WTC11 (cell line): ENCODE results near the gene FGF22. TPM values are rescaled to one million over a fixed set of nuclear protein-coding genes. Genes with fewer than 3 reads are reported as not detected.
A peak's percentile ranks its signal among the peaks of the same experiment; 100 is the strongest.

ENCODE experiments used
- ATAC-seq: fragments of 200-7000 bp; cut with Tn5 transposase; 2 replicates; pipeline ENCODE4 v1.10.0; 2021; ENCODE audit warnings: mild to moderate bottlenecking, moderate library complexity
- CTCF ChIA-PET: fragments of 300-600 bp; sonication (Branson Sonifier 250); formaldehyde crosslinking; loops from one replicate; lab custom pipeline; 2021; ENCODE audit warnings: antibody characterized with exemption; lab: Charles Lee
- POLR2A ChIA-PET: fragments of 350-600 bp; sonication (Branson Sonifier 250); formaldehyde crosslinking; loops from one replicate; lab custom pipeline; 2021; ENCODE audit warnings: antibody characterized with exemption; lab: Charles Lee
- DNase-seq: peaks from one replicate; pipeline ENCODE4 v3.0.0; 2021; ENCODE audit warnings: low spot score
- H3K27ac Mint-ChIP-seq: 2 replicates; pipeline ENCODE4 v1.8.0; 2021; ENCODE audit warnings: mixed read lengths
- H3K27me3 Mint-ChIP-seq: 2 replicates; pipeline ENCODE4 v1.8.0; 2021; ENCODE audit warnings: low read depth, mild to moderate bottlenecking, moderate library complexity, mixed read lengths
- H3K36me3 Mint-ChIP-seq: 2 replicates; pipeline ENCODE4 v1.8.0; 2021; ENCODE audit warnings: mixed read lengths
- H3K4me1 Mint-ChIP-seq: 2 replicates; pipeline ENCODE4 v1.8.0; 2022; ENCODE audit warnings: mixed read lengths
- H3K4me3 Mint-ChIP-seq: 2 replicates; pipeline ENCODE4 v1.8.0; 2021; ENCODE audit warnings: mild to moderate bottlenecking, moderate library complexity, mixed read lengths
- H3K9me3 Mint-ChIP-seq: 2 replicates; pipeline ENCODE4 v1.8.0; 2021; ENCODE audit warnings: mixed read lengths
- ARID4B ChIP-seq: sonication (generic); formaldehyde crosslinking; IDR thresholded peaks from 2 replicates; pipeline ENCODE4 v1.8.0; 2023; ENCODE audit warnings: missing genetic modification reagents, mild to moderate bottlenecking, borderline replicate concordance
- CREB1 ChIP-seq: sonication (generic); formaldehyde crosslinking; IDR thresholded peaks from 2 replicates; pipeline ENCODE4 v1.8.0; 2023; ENCODE audit warnings: mild to moderate bottlenecking, missing genetic modification reagents
- CREM ChIP-seq: sonication (generic); formaldehyde crosslinking; IDR thresholded peaks from 2 replicates; pipeline ENCODE4 v1.8.1; 2022; ENCODE audit warnings: mild to moderate bottlenecking, missing genetic modification reagents, moderate library complexity
- E2F1 ChIP-seq: sonication (generic); formaldehyde crosslinking; IDR thresholded peaks from 2 replicates; pipeline ENCODE4 v1.8.0; 2022; ENCODE audit warnings: mild to moderate bottlenecking, missing genetic modification reagents
- E2F4 ChIP-seq: sonication (generic); formaldehyde crosslinking; IDR thresholded peaks from 2 replicates; pipeline ENCODE4 v1.8.1; 2022; ENCODE audit warnings: low read depth, mild to moderate bottlenecking, moderate library complexity, missing genetic modification reagents, borderline replicate concordance
- EMX1 ChIP-seq: fragments of 250-450 bp; sonication (Bioruptor Pico); IDR thresholded peaks from 2 replicates; pipeline ENCODE4 v1.8.0; 2021; ENCODE audit warnings: mild to moderate bottlenecking
- GTF2I ChIP-seq: fragments of 250-450 bp; sonication (Bioruptor Pico); conservative IDR thresholded peaks from 2 replicates; pipeline ENCODE4 v1.4.0; 2021; ENCODE audit warnings: mild to moderate bottlenecking
- HMGXB4 ChIP-seq: sonication (generic); formaldehyde crosslinking; IDR thresholded peaks from 2 replicates; pipeline ENCODE4 v1.8.1; 2023; ENCODE audit warnings: mild to moderate bottlenecking, moderate library complexity, missing genetic modification reagents
- JAZF1 ChIP-seq: fragments of 250-450 bp; sonication (Bioruptor Pico); IDR thresholded peaks from 2 replicates; pipeline ENCODE4 v1.9.0; 2021; ENCODE audit warnings: moderate library complexity, mild to moderate bottlenecking, inconsistent platforms
- MXD4 ChIP-seq: fragments of 250-450 bp; sonication (Bioruptor Pico); IDR thresholded peaks from 2 replicates; pipeline ENCODE4 v1.8.0; 2021; ENCODE audit warnings: mild to moderate bottlenecking, moderate library complexity, borderline replicate concordance
- PRDM15 ChIP-seq: sonication (generic); formaldehyde crosslinking; IDR thresholded peaks from 2 replicates; pipeline ENCODE4 v1.8.0; 2022; ENCODE audit warnings: missing genetic modification reagents
- SMAD4 ChIP-seq: sonication (generic); formaldehyde crosslinking; IDR thresholded peaks from 2 replicates; pipeline ENCODE4 v1.8.0; 2022; ENCODE audit warnings: mild to moderate bottlenecking, missing genetic modification reagents
- SOX15 ChIP-seq: fragments of 250-450 bp; sonication (Bioruptor Pico); IDR thresholded peaks from 2 replicates; pipeline ENCODE4 v1.9.0; 2021; ENCODE audit warnings: mild to moderate bottlenecking
- TEAD1 ChIP-seq: sonication (generic); formaldehyde crosslinking; IDR thresholded peaks from 2 replicates; pipeline ENCODE4 v1.8.0; 2022; ENCODE audit warnings: mild to moderate bottlenecking, missing genetic modification reagents
- TP53 ChIP-seq: sonication (generic); formaldehyde crosslinking; IDR thresholded peaks from 2 replicates; pipeline ENCODE4 v1.8.1; 2023; ENCODE audit warnings: mild to moderate bottlenecking, missing genetic modification reagents
- ZNF281 ChIP-seq: sonication (generic); formaldehyde crosslinking; IDR thresholded peaks from 2 replicates; pipeline ENCODE4 v1.8.0; 2023; ENCODE audit warnings: mild to moderate bottlenecking, missing genetic modification reagents
- ZNF396 ChIP-seq: fragments of 250-450 bp; sonication (Bioruptor Pico); IDR thresholded peaks from 2 replicates; pipeline ENCODE4 v1.8.0; 2021; ENCODE audit warnings: mild to moderate bottlenecking, moderate library complexity, borderline replicate concordance
- ZNF423 ChIP-seq: fragments of 250-450 bp; sonication (Bioruptor Pico); IDR thresholded peaks from 2 replicates; pipeline ENCODE4 v2.1.2; 2022; ENCODE audit warnings: mild to moderate bottlenecking, moderate library complexity
- total RNA-seq: library from RNA; stranded (reverse); gene quantifications from 3 replicates; pipeline ENCODE4 v1.2.3, GENCODE V29; 2021

Gene FGF22
- total RNA-seq, 1 experiment from 2014 or later = 1.6 TPM

GRCh38 chr19:688214-688613 is 48.5 kb downstream of the FGF22 start:
- Mint-ChIP-seq H3K4me1 (no peaks in the 10 kb centered on the region), H3K36me3 (no peaks in the 10 kb centered on the region), H3K4me3 (no peak overlapping the region), H3K9me3 (no peaks in the 10 kb centered on the region)
- POLR2A ChIA-PET = interaction anchor here (0.6 kb wide), 1 partner anchor 392 kb away, joined by 3 read pairs; no protein-coding TSS in a partner anchor
- TF ChIP-seq ZNF281 (CRISPR knock-in tag) (no peak), SOX15 (CRISPR knock-in tag) (no peak), EMX1 (no peak), E2F1 (CRISPR knock-in tag) (no peak)
- TF ChIP-seq, all 79 proteins: peak for 0
- CTCF ChIA-PET = interaction anchor here (0.6 to 0.7 kb wide), 3 partner anchors 23 to 556 kb away, joined by 3 to 5 read pairs (median 4); partner anchors contain the start of gene RNF126
- no peaks in the 10 kb centered on the region for H3K27me3 Mint-ChIP-seq
- H3K27ac Mint-ChIP-seq = no peak overlapping the region
- ATAC-seq (no peak), DNase-seq (no peak)

- no peak for ATAC-seq
- ChIA-PET POLR2A (no interaction called here), CTCF (interaction anchor here (0.7 to 1.5 kb wide), 2 partner anchors 15 to 555 kb away, joined by 3 read pairs; no protein-coding TSS in a partner anchor)
- Mint-ChIP-seq H3K36me3 (no peaks in the 10 kb centered on the region), H3K4me3 (no peak overlapping the region), H3K27ac (no peak overlapping the region), H3K27me3 (no peaks in the 10 kb centered on the region), H3K4me1 (no peaks in the 10 kb centered on the region), H3K9me3 (no peaks in the 10 kb centered on the region)
- no peak for TF ChIP-seq TEAD1
- no peak for TF ChIP-seq TP53
- peak; percentile 76; the same call in 1 of the 2 replicates for TF ChIP-seq GTF2I (CRISPR knock-in tag)
- no peak for TF ChIP-seq SMAD4
- TF ChIP-seq MXD4 = no peak
- DNase-seq = no peak
Observed at GRCh38 chr19:688992-689391, 49.3 kb downstream of the FGF22 start.

- no peaks in the 10 kb centered on the region for H3K4me1 Mint-ChIP-seq
- TF ChIP-seq ZNF423 (CRISPR knock-in tag) = no peak
- TF ChIP-seq JAZF1 = no peak
- no peak for TF ChIP-seq CREM (CRISPR knock-in tag)
- no peak for TF ChIP-seq ARID4B (CRISPR knock-in tag)
- TF ChIP-seq SOX15 (CRISPR knock-in tag) = no peak
- TF ChIP-seq PRDM15 (CRISPR knock-in tag) = no peak
- no peak for TF ChIP-seq CREB1
- no peak for TF ChIP-seq HMGXB4 (CRISPR knock-in tag)
- TF ChIP-seq ZNF396 (CRISPR knock-in tag) = no peak
- TF ChIP-seq E2F4 (CRISPR knock-in tag) = no peak
- TF ChIP-seq MXD4 = no peak
Observed at GRCh38 chr19:690203-690602, 50.5 kb downstream of the FGF22 start.

More at GRCh38 chr19:690203-690602, 50.5 kb downstream of the FGF22 start:
- Mint-ChIP-seq H3K4me3 (no peak overlapping the region), H3K9me3 (no peaks in the 10 kb centered on the region), H3K27ac (no peak overlapping the region), H3K36me3 (no peaks in the 10 kb centered on the region), H3K27me3 (no peaks in the 10 kb centered on the region)
- ChIA-PET POLR2A (no interaction called here), CTCF (interaction anchor here (0.7 to 1.5 kb wide), 4 partner anchors 10 to 291 kb away, joined by 3 to 4 read pairs (median 4); no protein-coding TSS in a partner anchor)
- no peak for ATAC-seq
- no peak for DNase-seq
